K562 (cell line): ENCODE results near the gene ANKS1B. TPM values are rescaled to one million over a fixed set of nuclear protein-coding genes. Genes with fewer than 3 reads are reported as not detected.

Experiments used
- ATAC-seq: fragments of 200-7000 bp; cut with Tn5 transposase; 3 replicates; pipeline ENCODE4 v1.9.1; 2020; ENCODE audit warnings: moderate library complexity
- BruUV-seq: library from RNA; stranded (reverse); fragments of 400-500 nt; replicated peaks from 2 replicates; lab custom pipeline; 2021; lab: Mats Ljungman, UMichigan
- CTCF ChIA-PET: fragments of 300-600 bp; formaldehyde crosslinking; extraction: SDS; loops from one replicate; lab custom pipeline; 2021; ENCODE audit warnings: low intra/inter-chr PET ratio; lab: Yijun Ruan, JAX
- POLR2A ChIA-PET: fragments of 300-600, 350-650 bp; sonication (Branson Sonifier 250); formaldehyde crosslinking; extraction: SDS; loops from one replicate; lab custom pipeline; 2021; ENCODE audit warnings: antibody characterized with exemption, inconsistent platforms; lab: Yijun Ruan, JAX
- DNase-seq, 4 experiments: peaks; one replicate each; pipeline versions ENCODE4 v3.0.0 to v3.0.0-alpha.2; 2011 to 2018; ENCODE audit warnings: low spot score in 3 of 4, mixed read lengths in 3 of 4; ENCODE audit errors: extremely low read depth in 1 of 4
- FAIRE-seq: peaks from 2 replicates; lab custom pipeline; 2011; peaks lifted over from hg19 to GRCh38; lab: Jason Lieb, UNC
- H2AFZ ChIP-seq: 2 replicates; pipeline ENCODE4 v1.6.0; 2011; ENCODE audit warnings: low read depth, low read length, control low read depth, inconsistent platforms
- H3K27ac ChIP-seq: fragments of 200-600 bp; 3 replicates; pipeline ENCODE4 v1.8.0; 2011; ENCODE audit warnings: low read depth, mild to moderate bottlenecking, control low read depth, inconsistent platforms, low read length, moderate library complexity, mixed read lengths; ENCODE audit errors: extremely low read depth
- H3K27me3 ChIP-seq, 2 experiments: fragments of 300-600 bp in 1 of 2; 2 replicates in 1 of 2; 3 replicates in 1 of 2; pipeline versions ENCODE4 v1.6.0 to v1.8.0; 2011; ENCODE audit warnings: inconsistent platforms in 2 of 2, low read length in 2 of 2, mild to moderate bottlenecking in 1 of 2, mixed read lengths in 1 of 2, moderate library complexity in 1 of 2; ENCODE audit not compliant: control insufficient read depth in 2 of 2, insufficient read depth in 2 of 2
- H3K36me3 ChIP-seq: fragments of 300-600 bp; 3 replicates; pipeline ENCODE4 v1.8.0; 2011; ENCODE audit warnings: mild to moderate bottlenecking, low read length, inconsistent platforms; ENCODE audit not compliant: control insufficient read depth, insufficient read depth
- H3K4me1 ChIP-seq, 2 experiments: fragments of 200-600 bp in 1 of 2; replicated peaks in 1 of 2; 2 replicates in 1 of 2; 3 replicates in 1 of 2; pipeline versions ENCODE4 v1.5.1 to v1.8.0; 2011; ENCODE audit warnings: inconsistent platforms in 2 of 2, low read length in 2 of 2, mild to moderate bottlenecking in 1 of 2, mixed read lengths in 1 of 2, moderate library complexity in 1 of 2; ENCODE audit not compliant: control insufficient read depth in 2 of 2, insufficient read depth in 2 of 2
- H3K4me2 ChIP-seq: 2 replicates; pipeline ENCODE4 v1.6.1; 2011; ENCODE audit warnings: low read length, control low read depth, inconsistent platforms, mixed read lengths; ENCODE audit not compliant: insufficient read depth
- H3K4me3 ChIP-seq: fragments of 200-600 bp; sonication (generic), shearing (Covaris generic); 2 replicates; pipeline ENCODE4 v1.5.1; 2016; ENCODE audit warnings: control low read depth, inconsistent platforms
- H3K79me2 ChIP-seq: fragments of 200-600 bp; 3 replicates; pipeline ENCODE4 v1.8.0; 2011; ENCODE audit warnings: low read length, inconsistent platforms; ENCODE audit not compliant: control insufficient read depth, insufficient read depth
- H3K9ac ChIP-seq, 2 experiments: 2 replicates each; pipeline versions ENCODE4 v1.6.0 to v1.6.1; 2011; ENCODE audit warnings: low read depth in 2 of 2, low read length in 2 of 2, control low read depth in 1 of 2, inconsistent platforms in 1 of 2, mild to moderate bottlenecking in 1 of 2, mixed read lengths in 1 of 2; ENCODE audit not compliant: insufficient read depth in 1 of 2
- H3K9me1 ChIP-seq: one replicate; pipeline ENCODE4 v1.6.0; 2011; ENCODE audit warnings: inconsistent platforms, mild to moderate bottlenecking, low read length, moderate library complexity; ENCODE audit not compliant: control insufficient read depth, insufficient read depth
- H3K9me3 ChIP-seq: replicated peaks from 2 replicates; pipeline ENCODE4 v1.5.1; 2011; ENCODE audit warnings: low read depth, low read length, inconsistent platforms; ENCODE audit not compliant: control insufficient read depth, insufficient read depth
- H4K20me1 ChIP-seq: replicated peaks from 2 replicates; pipeline ENCODE4 v1.6.1; 2011; ENCODE audit warnings: low read length, inconsistent platforms, mixed read lengths; ENCODE audit not compliant: control insufficient read depth, insufficient read depth
- CCAR2 ChIP-seq: fragments of 200-400 bp; formaldehyde crosslinking; IDR thresholded peaks from 2 replicates; pipeline ENCODE4 v1.6.1; 2017; ENCODE audit warnings: mild to moderate bottlenecking, low read depth, low read length
- HMG20B ChIP-seq: fragments of 250-450 bp; sonication (Bioruptor Pico); IDR thresholded peaks from 2 replicates; pipeline ENCODE4 v1.5.0; 2021; ENCODE audit warnings: mild to moderate bottlenecking
- LARP7 ChIP-seq: fragments of 450-650 bp; IDR thresholded peaks from 2 replicates; pipeline ENCODE4 v1.6.1; 2016
- NEUROD1 ChIP-seq: fragments of 150-350 bp; IDR thresholded peaks from 2 replicates; pipeline ENCODE4 v1.6.1; 2014; ENCODE audit warnings: borderline replicate concordance, low read length, low read depth; ENCODE audit not compliant: partially characterized antibody
- NR1H2 ChIP-seq: sonication (generic); formaldehyde crosslinking; IDR thresholded peaks from 2 replicates; pipeline ENCODE4 v1.4.0; 2020; ENCODE audit warnings: mild to moderate bottlenecking, missing genetic modification reagents
- RBM22 ChIP-seq: fragments of 200-400 bp; formaldehyde crosslinking; IDR thresholded peaks from 2 replicates; pipeline ENCODE4 v1.6.1; 2018; ENCODE audit warnings: low read length, low read depth; ENCODE audit not compliant: poor library complexity, severe bottlenecking
- RFX7 ChIP-seq: fragments of 250-450 bp; sonication (Bioruptor Pico); IDR thresholded peaks from 2 replicates; pipeline ENCODE4 v1.5.1; 2021; ENCODE audit warnings: mild to moderate bottlenecking
- TAF9B ChIP-seq: fragments of 450-650 bp; IDR thresholded peaks from 2 replicates; pipeline ENCODE4 v1.6.1; 2018; ENCODE audit warnings: mild to moderate bottlenecking; ENCODE audit not compliant: partially characterized antibody
- TARDBP ChIP-seq: fragments of 450-650 bp; IDR thresholded peaks from 2 replicates; pipeline ENCODE4 v1.6.1; 2016
- TRIM28 ChIP-seq: fragments of 450-650 bp; IDR thresholded peaks from 2 replicates; pipeline ENCODE4 v1.6.1; 2017
- XRCC5 ChIP-seq: fragments of 200-400 bp; formaldehyde crosslinking; IDR thresholded peaks from 2 replicates; pipeline ENCODE4 v1.6.1; 2017; ENCODE audit warnings: low read depth, mild to moderate bottlenecking, low read length
- ZC3H8 ChIP-seq: fragments of 450-650 bp; IDR thresholded peaks from 2 replicates; pipeline ENCODE4 v1.6.1; 2017
- ZNF165 ChIP-seq: fragments of 250-450 bp; sonication (Bioruptor Pico); IDR thresholded peaks from 2 replicates; pipeline ENCODE4 v1.4.0; 2020; ENCODE audit warnings: borderline replicate concordance
- ZNF408 ChIP-seq: fragments of 250-450 bp; sonication (Bioruptor Pico); IDR thresholded peaks from 2 replicates; pipeline ENCODE4 v1.4.0; 2020; ENCODE audit warnings: low read depth, mild to moderate bottlenecking, moderate library complexity
- WGBS: fragments of 100-300 bp; shearing (Covaris generic); methylation state at CpG from one replicate; pipeline ENCODE4 v1.1.6; 2016; ENCODE audit warnings: low coverage, mixed read lengths; ENCODE audit not compliant: insufficient coverage; ENCODE audit errors: missing lambda C conversion rate; 5-methylcytosine and 5-hydroxymethylcytosine counted together
- in situ Hi-C: fragments of 300-500 bp; cut with MboI; formaldehyde crosslinking; loops from 4 replicates; pipeline ENCODE4 v1.15.0; 2018; ENCODE audit warnings: inconsistent platforms, mixed read lengths
- intact Hi-C: fragments of 100-400 bp; cut with micrococcal nuclease; formaldehyde crosslinking; loops from 2 replicates; pipeline ENCODE4 v1.14.2; 2022
- polyA plus RNA-seq, 8 experiments: library from polyadenylated mRNA; depleted of rRNA in 4 of 8; stranded (reverse) in 5 of 8; unstranded in 3 of 8; fragments of >200 nt; fragmentation: Nextera tagmentation in 2 of 8; fragmentation: Illumina TruSeq in 1 of 8; extraction: Ambion mirVana in 2 of 8; extraction: Trizol in 1 of 8; gene quantifications; 2 replicates each; pipeline versions ENCODE4 v1.2.1 to v1.2.3, GENCODE V29; 2011 to 2014; ENCODE audit warnings: inconsistent platforms in 1 of 8, missing spikeins in 1 of 8
- total RNA-seq, 7 experiments: library from RNA; depleted of rRNA in 6 of 7; stranded (reverse); fragments of >200 nt in 6 of 7; fragmentation: Illumina TruSeq in 2 of 7; extraction: Trizol in 2 of 7; gene quantifications; 2 replicates each; pipeline versions ENCODE4 v1.2.1 to v1.2.3, GENCODE V29; 2011 to 2021; ENCODE audit warnings: low replicate concordance in 1 of 7
- TF ChIP-seq, protein P1 (sequence below): fragments of 250-450 bp; sonication (Bioruptor Pico); IDR thresholded peaks from 2 replicates; pipeline ENCODE4 v1.4.0; 2020; ENCODE audit warnings: mild to moderate bottlenecking

Gene ANKS1B
- total and polyA plus RNA-seq, 9 of the 15 experiments (the other 6 are each of a cell fraction or from before 2014, with no cell fraction given) = 0.04 to 0.47 (median 0.28) TPM; not detected in 4

DNA sequence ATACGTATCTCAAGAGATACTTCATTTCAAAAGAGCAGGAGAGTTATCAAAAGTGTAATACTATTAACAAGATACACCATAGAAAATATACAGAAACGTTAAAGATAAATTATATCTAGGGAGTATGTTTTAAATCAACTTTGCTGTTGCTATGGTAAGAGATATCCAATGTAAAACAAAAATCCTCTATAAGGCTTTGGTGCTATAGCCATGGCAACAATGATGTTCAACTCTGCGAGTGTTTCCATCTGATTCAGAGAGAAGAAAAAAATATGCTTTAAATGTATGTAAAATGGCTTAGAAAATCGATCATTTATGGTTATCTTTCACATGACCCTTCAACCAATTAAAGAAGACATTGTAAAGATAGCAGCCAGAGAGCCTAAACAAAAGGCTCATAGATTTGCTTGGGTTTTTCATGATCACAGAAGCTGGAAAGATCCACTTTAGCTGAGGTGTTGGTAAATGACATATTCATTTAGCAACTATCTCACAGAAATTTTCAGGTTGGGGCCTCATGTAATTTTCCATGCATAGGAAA, 724.2 kb downstream of the ANKS1B start:
- Histone ChIP-seq H3K4me1 (no peaks in the 10 kb centered on the region), H3K27me3 (no peaks in the 10 kb centered on the region), H3K79me2 (no peaks in the 10 kb centered on the region), H3K27ac (no peak overlapping the region), H3K9me3 (0 out of 2 replicates have a peak, but pooled peaks cover 2% of the 10 kb centered on the region), H3K4me2 (no peak overlapping the region), H3K36me3 (no peaks in the 10 kb centered on the region), H4K20me1 (no peaks in the 10 kb centered on the region), H2AFZ (no peak overlapping the region), H3K9me1 (no peaks in the 10 kb centered on the region), H3K9ac (no peak overlapping the region), H3K4me3 (no peak overlapping the region)
- in situ Hi-C loops = no loop called here
- ATAC-seq (no peak), DNase-seq (no peak), FAIRE-seq (no peak)
- 0% methylated on average over 4 of the region's 4 CpGs for WGBS
- ChIA-PET POLR2A (no interaction called here), CTCF (no interaction called here)
- intact Hi-C loops = no loop called here
- BruUV-seq = no TSS peak
- no peak for TF ChIP-seq RBM22
- no peak for TF ChIP-seq ZNF165
- TF ChIP-seq TAF9B = no peak
- no peak for TF ChIP-seq XRCC5
- no peak for TF ChIP-seq NEUROD1
- no peak for TF ChIP-seq CCAR2
- TF ChIP-seq ZC3H8 = no peak
- TF ChIP-seq HMG20B (CRISPR knock-in tag) = no peak
- TF ChIP-seq TARDBP = no peak
- no peak for TF ChIP-seq TRIM28
- no peak for TF ChIP-seq NR1H2 (CRISPR knock-in tag)
- TF ChIP-seq, protein P1, sequence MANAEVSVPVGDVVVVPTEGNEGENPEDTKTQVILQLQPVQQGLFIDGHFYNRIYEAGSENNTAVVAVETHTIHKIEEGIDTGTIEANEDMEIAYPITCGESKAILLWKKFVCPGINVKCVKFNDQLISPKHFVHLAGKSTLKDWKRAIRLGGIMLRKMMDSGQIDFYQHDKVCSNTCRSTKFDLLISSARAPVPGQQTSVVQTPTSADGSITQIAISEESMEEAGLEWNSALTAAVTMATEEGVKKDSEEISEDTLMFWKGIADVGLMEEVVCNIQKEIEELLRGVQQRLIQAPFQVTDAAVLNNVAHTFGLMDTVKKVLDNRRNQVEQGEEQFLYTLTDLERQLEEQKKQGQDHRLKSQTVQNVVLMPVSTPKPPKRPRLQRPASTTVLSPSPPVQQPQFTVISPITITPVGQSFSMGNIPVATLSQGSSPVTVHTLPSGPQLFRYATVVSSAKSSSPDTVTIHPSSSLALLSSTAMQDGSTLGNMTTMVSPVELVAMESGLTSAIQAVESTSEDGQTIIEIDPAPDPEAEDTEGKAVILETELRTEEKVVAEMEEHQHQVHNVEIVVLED (CRISPR knock-in tag) = no peak
- no peak for TF ChIP-seq LARP7
- TF ChIP-seq ZNF408 (CRISPR knock-in tag) = no peak
- no peak for TF ChIP-seq RFX7 (CRISPR knock-in tag)
